HG03159 (cell line): ENCODE data around the gene IL11.

ENCODE experiments used
- ATAC-seq: cut with Tn5 transposase; IDR thresholded peaks from one replicate; pipeline ENCODE4 v1.9.1; 2021; ENCODE audit warnings: mild to moderate bottlenecking, moderate library complexity; ENCODE audit not compliant: unreplicated experiment

IL11 gene

DNA sequence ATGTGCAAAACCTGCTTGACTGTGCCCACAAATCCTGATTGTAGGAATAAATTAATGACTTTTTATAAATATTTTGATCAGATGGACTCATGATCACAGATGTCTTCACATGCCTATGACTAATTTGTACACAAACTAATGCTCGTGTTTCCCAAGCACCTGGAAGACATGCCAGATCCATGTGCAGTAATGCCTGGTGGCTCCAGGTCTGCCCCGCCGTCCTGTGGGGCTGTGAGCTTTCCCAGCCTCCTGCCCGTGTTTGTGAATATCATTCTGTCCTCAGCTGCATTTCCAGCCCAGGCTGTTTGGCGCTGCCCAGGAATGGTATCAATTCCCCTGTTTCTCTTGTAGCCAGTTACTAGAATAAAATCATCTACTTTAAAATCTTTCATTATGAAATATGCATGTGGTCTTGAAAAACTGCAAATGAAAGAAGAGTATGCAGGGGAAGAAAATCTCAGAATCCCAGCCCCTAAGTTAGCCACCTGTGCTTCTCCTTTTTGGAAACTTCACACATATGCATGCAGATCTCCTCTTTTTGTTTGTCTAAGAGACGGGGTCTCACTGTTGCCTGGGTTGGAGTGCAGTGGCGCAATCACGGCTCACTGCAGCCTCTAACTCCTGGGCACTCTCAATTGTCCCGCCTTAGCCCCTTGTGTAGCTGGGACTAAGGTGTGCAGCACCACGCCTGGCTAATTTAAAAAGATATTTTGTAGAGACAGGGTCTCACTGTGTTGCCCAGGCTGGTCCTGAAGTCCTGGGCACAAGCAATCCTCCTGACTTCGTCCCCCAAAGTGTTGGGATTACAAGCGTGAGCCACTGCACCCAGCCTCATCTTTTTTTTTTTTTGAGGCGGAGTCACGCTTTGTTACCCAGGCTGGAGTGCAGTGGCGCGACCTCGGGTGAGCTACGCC is 21.7 kb upstream of the IL11 start:
- ATAC-seq: no peak

DNA sequence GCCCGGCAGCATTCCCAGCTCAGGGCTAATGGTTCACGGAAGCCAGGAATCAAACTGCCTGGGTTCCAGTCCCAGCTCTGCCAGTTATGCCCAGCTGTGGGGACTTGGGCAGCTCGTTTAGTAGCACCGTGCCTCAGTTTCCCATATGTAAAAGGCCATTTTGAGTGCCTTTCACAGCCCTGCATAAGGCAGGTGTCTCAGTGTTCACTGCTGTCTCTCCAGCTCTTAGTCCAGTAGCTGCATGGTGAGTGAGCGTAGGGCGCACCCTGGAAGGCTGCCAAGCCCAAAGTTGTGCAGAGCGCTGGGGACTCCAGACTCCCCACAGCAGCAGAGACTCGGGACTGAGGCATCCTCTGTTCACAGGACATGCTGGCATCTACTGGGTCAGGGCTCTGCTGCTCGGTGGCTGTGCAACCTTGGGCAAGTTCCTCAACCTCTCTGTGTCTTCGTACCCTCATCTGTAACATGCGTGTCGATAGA is 21.0 kb upstream of the IL11 start:
- ATAC-seq: no peak

DNA sequence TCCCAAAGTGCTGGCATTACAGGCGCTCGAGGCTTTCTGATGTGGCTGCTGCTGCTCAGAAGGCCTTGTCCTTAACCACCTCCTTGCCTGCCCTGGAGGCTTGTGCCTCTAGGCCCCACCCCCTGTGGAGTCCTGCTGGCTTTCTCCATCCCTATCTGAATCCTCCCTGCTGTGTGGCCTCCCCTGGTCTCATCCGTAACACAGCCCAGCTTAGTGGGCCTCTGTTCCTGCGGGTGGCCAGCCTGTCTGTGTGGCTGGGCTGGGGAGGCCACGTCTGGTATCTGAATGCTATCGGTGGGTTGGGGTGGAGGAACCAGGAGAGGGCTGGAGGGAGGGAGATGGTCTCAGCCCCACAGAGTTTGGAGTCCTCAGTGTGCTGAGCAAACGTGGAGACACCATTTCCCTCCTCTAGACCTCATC is 20.2 kb upstream of the IL11 start:
- no peak for ATAC-seq

DNA sequence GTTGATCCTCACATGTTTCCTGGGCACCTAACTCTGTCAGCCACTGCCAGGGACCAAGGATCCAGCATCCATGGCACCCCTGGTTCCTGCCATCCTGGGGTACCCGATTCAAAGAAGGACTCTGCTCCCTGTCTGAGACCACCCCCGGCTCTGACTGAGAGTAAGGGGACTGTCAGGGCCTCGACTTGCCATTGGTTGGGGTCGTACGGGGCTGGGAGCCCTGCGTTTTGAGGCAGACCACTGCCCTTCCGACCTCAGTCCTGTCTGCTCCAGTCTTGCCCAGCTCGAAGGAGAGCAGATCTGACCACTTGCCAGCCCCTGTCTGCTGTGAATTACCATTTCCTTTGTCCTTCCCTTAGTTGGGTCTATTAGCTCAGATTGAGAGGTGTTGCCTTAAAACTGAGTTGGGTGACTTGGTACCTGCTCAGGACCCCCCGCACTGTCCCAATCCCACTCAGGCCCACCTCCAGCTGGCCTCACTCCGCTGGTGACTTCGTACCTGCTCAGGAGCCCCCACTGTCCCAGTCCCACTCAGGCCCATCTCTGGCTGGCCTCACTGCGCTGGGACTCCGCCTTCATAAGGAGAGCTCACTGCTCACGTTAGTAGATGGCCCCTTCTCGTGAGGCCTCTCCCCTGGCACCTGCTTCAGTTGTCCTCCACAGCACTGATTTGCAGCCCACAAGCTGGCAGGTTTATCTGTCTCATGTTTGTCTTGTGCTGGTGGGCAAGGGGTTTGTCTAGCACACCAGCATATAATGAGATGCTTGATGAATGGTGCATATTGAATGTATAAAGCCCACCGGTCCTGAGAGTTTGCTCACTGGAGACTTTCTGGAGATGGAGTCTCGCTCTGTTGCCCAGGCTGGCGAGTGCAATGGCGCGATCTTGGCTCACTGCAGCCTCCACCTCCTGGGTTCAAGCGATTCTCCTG is 19.4 kb upstream of the IL11 start:
- ATAC-seq: no peak

DNA sequence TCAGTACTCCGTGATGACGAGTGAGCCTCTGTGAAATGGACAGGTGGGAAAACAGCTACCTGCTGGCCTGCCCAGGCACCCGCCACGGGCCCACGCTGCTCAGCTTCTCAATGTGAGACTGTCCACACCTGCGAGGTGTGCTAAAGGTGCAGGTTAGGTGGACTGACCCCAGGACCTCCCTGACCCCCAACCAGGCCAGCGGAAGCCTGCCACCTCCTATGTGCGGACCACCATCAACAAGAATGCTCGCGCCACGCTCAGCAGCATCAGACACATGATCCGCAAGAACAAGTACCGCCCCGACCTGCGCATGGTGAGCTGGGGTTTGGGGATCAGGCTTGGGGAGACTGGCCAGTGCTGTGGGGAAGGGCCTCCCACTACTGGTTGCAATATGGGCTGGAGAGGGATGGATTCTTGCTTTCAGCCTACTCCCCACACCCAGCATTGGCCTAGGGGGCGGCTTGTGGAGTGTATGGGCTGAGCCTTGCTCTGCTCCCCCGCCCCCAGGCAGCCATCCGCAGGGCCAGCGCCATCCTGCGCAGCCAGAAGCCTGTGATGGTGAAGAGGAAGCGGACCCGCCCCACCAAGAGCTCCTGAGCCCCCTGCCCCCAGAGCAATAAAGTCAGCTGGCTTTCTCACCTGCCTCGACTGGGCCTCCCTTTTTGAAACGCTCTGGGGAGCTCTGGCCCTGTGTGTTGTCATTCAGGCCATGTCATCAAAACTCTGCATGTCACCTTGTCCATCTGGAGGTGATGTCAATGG is 17.7 kb upstream of the IL11 start:
- ATAC-seq: no peak

DNA sequence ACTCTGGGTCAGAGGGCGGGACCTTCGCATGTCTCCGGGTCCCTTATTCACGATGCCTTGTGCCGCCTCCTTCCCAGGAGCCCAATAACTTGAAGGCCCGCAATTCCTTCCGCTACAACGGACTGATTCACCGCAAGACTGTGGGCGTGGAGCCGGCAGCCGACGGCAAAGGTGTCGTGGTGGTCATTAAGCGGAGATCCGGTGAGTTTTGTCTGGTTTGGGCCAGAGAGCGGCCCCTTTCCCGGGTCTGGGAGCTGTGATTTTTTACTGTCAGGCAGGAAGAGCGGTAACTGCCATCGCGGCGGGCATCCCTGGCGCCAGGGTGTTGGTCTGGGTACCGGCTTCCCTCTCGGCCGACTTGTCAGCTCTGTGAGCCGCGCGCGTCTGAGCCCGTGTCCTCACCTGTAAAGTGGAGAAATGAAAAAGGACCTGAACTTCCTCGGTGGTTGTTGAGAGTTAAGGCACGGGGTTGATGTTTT is 16.3 kb upstream of the IL11 start:
- ATAC-seq: no peak

DNA sequence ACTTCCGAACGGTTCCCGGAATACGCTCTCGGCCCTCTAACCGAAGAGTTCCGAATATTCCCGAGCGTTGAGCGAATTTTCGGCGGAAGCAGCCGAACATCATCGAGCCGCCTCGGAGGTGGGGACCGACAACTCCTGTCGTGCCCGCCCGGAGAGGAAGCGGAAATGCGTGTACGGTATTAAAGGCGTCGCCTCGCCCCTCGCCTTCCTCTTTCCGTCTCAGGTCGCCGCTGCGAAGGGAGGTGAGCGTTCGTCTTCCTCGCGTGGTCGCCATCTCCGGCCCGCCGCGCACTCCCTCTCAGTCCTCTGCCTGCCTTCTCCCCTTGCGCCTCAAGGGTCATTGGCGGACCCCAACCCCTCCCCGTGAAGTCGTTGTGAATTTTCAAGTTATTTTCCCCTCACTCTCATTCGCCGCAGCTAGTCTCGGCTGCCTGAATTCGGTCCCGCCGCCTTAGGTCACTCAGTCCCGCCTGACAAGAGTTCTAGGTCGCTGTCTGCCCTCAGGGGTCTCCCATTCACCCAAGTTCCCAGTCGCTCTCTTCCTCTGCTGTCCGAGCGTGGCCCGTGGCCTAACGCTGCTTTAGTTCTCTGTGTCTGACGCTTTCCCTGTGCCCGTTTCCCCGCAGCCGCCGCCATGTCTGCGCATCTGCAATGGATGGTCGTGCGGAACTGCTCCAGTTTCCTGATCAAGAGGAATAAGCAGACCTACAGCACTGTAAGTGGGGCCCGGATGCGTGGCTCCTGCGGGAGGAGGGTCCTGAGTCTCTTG is 15.6 kb upstream of the IL11 start, which contains the start of gene RPL28:
TSS of gene RPL28 (plus strand) at position 209 of the 769 bp plus-strand sequence. CDS start at position 635, 426 bp downstream.
- peak; percentile 69 for ATAC-seq

DNA sequence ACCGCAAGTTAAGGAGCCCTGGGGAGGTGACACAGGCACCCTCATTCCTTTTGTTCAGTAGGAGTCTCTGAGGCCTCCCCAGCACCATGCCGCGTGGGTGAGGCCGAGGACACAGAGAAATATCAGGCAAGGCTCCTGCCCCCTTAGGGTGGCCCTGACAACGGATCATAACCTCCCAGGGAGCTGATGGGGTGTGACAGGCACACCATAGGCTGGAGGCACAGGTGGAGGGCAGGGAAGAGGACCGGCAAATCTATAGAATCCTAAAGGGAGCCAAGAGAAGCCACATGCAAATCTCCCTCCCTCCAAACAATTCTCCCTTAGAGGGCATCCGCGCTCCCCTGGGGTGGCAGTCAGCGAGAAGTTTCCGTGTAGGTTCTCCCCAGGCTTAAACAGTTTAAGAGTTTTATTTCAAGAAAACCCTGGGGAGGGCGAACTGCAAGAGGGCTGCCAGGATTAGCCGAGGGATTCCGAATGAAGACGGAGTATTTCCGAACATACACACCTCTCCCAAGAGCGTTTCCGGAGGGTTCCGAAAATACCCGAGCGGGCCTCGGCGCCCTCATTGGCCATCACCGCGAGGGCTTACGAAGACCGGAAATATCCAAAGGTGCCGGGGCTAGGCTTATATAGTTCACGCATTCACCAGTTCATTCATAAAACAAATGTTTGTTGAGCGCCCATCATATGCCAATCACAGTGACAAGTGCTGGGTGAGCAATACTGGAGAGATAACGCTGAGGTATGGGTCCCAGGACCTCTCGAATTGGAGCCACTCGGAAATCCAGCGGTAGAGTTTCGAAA is 14.9 kb upstream of the IL11 start:
- ATAC-seq: peak; percentile 54

DNA sequence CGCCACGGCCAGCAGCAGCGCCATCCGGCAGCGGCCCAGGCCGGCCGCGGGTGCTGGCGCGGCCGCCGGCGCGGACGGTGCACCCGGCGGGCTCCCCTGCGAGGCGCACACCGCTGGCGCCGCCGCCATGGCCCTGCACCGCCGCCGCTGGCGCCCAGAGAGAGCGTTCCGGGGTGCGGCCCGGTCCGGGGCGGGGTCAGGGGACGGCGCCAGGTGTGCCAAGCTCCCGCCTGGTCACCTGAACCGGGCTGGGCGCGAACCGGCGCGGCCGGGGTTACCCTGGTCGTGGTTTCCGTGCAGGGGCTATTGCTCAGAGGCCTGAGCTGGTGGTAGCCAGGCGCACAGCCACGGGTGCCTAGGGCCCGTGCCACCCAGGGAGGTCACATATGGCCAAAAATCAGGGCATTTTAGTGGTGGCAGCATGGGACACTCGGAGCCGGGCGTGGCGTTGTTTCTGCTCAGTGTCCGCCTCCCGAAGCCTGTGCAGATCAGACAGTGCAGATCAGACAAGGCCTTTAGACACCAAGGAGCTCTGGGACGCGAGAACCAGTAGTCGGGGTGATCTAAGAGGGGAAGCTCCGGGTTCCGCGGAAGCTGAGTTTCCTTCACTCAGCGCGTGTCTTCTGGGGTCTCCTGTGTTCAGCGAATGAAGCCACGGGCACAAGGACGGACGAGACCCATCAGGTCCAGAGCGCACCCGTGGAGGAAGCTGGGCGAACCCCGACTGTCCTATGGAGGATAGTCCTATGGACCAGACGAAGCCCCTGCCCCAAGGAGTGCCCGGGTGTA is 14.1 kb upstream of the IL11 start, which contains the start of gene TMEM238:
TSS of gene TMEM238 (minus strand) at position 162 of the 789 bp plus-strand sequence. CDS start at position 129, 33 bp downstream.
- ATAC-seq: no peak

DNA sequence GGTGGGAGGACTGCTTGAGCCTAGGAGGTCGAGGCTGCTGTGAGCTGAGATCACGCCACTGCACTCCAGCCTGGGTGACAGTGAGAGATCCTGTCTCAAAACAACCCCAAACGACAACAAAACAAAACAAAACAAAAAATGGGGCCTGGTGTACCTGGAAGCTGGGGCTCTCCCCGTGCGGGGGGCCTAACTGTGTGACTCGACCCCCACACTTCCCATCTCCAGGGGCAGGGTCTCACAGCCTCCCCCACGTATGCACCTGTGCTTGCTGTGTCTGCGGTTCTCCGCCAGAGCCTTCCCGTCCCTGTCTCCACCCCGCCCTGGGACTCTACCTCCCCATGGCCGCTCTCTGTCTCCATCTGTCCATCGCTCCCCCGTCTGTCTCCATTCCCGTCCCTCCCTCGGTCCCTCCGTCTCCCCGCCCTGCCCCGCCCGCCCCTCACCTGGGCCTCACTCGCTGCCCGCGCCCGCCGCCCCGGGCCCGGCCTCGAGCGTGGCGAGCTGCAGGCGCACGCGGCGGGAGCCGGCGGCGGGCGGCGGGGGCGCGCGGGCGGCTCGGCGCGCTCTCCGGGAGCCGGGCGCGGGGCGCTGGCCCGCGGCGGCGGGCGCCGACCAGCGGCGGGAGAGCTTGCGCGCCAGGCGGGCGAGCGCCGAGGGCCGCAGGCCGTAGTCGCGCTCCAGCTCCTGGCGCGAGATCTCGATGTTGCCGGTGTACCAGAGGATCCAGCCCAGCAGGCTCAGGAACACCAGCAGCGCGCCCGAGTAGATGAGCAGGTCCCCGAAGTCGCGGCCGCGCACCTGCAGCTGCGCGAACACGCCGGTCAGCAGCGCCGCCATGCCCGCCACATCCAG is 13.2 kb upstream of the IL11 start:
- ATAC-seq: no peak

DNA sequence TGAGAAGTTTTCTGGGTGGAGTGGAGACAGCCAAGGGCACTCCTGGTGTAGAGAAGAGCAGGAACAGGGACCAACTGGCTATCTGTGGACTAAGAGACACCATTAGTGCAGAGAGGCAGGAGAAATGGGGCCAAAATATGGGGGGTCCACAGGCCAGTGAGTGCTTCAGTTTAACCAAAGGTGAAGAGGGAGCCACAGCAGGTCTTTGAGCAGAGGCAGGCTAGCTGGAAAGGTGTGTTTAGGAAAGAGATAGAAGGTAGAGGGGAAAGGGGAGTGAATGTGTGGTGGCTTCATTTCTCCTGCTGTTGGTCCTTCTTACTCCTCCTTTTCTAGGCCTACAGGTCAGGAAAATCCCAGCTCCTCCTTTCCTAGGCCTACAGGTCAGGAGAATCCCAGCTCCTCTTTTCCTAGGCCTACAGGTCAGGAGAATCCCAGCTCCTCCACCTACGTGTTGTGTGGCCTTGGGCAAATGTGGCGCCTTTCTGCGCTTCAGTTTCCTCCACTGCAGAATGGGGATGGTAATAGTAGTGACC is 12.3 kb upstream of the IL11 start:
- no peak for ATAC-seq

DNA sequence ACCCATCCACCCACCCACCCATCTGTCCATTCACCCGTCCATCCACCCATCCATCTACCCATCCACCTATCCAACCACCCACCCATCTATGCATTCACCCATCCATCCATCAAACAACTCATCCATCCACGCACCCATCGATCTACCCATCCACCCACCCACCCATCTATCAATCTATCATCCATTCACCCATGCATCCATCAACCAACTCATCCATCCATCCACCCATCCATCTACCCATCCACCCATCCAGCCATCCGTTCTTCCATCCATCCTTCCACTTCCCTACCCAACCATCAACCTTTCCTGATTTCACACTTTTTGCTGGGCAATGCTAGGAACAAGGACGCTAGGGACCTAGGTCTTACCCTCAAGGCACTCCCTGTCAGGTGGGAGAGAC is 11.8 kb upstream of the IL11 start:
- no peak for ATAC-seq

DNA sequence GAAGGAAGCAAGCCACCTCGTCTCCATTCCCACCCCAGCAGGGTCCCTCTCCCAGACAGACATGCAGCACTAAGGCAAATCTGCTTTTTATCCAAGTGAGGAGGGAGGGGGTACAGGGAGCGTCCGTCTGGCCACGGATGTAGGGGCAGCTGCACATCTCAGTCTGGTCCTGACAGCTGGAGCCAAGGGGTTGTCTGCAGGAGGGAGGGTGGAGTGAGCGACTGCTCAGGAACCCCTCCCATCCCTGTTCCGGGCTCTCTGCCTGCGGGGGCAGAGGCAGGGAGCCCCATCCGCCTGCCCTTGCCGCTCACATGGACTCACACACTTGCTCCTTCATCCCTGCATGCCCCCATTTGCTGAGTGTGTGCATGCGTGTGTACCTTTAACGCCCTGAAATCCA is 8.9 kb upstream of the IL11 start:
- ATAC-seq: no peak

DNA sequence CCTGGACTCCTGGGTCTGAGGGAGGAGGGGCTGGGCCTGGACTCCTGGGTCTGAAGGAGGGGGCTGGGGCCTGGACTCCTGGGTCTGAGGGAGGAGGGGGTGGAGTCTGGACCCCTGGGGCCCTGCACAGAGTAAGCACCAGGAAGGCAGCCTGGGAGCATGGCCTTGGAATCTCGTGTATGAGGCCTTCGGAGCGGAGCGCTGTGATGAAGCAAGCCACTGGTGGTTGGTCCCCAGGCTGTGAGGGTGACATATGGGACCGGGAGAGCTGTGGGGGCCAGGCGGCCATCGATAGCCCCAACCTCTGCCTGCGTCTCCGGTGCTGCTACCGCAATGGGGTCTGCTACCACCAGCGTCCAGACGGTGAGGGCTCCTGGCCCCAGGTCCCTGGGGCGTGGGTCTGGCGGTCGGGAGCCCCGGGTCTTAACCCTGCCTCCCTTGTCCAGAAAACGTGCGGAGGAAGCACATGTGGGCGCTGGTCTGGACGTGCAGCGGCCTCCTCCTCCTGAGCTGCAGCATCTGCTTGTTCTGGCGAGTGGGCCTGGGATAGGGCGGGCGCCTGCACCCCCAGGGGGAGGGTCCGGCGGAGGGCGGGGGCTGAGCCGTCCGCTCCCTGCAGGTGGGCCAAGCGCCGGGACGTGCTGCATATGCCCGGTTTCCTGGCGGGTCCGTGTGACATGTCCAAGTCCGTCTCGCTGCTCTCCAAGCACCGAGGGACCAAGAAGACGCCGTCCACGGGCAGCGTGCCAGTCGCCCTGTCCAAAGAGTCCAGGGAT is 7.3 kb upstream of the IL11 start:
- no peak for ATAC-seq

DNA sequence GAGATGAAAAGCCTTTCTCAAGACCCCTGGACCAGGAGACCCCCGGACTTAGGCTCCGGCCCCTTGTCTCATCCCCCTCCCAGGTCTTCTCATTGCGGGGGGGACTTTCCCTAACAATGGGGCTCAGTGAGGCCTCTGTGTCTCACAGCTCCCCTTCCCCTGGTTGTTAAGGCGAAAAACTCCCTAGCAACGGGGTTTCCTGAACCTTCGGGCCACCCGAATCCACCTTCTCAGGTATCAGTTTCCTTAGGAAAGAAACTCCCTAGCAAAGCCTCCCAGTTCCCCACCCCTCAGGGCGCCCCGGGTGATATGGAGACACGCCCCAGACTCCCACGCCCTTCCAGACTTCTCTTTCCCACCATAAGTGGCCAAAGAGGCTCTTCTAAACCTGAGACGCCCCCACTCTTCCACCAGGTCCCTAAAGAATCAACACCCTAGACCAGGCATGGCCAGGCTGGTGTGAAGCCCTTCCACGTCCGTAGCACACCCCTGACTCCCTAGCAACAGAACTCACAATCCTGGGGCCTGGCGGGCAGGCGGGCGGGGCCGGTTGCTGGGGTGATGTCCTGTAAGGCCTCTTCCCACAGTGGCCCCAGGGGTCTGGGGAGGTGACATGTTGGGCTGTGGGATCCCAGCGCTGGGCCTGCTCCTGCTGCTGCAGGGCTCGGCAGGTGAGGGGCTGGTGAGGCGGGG is 6.1 kb upstream of the IL11 start, which contains the start of gene TMEM190:
TSS of gene TMEM190 (plus strand) at position 586 of the 693 bp plus-strand sequence. CDS start at position 614, 28 bp downstream.
- no peak for ATAC-seq
